ENCODE results near the gene IQSEC1.

DNA sequence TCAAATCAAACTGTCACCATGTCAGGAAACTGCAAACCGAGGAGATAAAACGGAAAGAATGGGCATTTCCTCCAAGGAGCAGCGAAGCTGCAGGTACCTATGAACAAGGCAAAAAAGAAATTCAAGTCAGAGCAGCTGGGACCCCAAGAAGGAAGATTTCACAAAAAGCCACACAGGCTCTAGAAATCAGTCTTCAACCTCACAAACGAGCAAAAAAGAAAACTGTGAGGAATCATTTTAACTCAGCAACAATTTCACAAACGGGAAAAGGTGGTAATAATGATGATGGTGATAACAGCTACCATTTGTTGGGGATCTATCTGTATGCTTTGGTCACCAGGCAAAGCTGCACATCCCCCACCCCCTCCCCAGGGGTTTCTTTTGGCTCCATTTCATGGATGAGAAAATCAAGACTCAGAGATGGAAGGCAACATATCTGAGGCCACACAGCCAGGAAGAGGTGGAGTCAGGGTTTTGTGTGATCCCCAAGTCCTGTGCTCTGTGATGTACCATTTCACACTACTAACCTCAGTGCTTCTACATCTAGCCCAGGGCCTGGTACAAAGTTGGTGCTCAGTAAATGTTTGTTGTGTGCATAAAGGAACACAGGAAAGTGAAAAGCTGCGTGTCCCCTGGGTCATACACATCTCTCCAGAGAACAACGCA is 109.9 kb downstream of the IQSEC1 start:
- TF ChIP-seq, protein P1, sequence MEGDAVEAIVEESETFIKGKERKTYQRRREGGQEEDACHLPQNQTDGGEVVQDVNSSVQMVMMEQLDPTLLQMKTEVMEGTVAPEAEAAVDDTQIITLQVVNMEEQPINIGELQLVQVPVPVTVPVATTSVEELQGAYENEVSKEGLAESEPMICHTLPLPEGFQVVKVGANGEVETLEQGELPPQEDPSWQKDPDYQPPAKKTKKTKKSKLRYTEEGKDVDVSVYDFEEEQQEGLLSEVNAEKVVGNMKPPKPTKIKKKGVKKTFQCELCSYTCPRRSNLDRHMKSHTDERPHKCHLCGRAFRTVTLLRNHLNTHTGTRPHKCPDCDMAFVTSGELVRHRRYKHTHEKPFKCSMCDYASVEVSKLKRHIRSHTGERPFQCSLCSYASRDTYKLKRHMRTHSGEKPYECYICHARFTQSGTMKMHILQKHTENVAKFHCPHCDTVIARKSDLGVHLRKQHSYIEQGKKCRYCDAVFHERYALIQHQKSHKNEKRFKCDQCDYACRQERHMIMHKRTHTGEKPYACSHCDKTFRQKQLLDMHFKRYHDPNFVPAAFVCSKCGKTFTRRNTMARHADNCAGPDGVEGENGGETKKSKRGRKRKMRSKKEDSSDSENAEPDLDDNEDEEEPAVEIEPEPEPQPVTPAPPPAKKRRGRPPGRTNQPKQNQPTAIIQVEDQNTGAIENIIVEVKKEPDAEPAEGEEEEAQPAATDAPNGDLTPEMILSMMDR (optimal IDR thresholded peaks at IDR 0.05 in 1 of 3, IDR thresholded peaks at IDR 0.05 in 1 of 3, conservative IDR thresholded peaks at IDR 0.05 in 1 of 3; ENCODE audit: extremely low read depth in 1 of 3, insufficient read depth in 2 of 3, low read length in 3 of 3) = no peak
- no peak for TF ChIP-seq EZH2 (IDR thresholded peaks at IDR 0.05; ENCODE audit: low read length)
